Left forelimb (tissue), 1 donor: Measurements from ENCODE around the gene NSMCE1.

ENCODE experiments used
- DNase-seq: peaks from one replicate; pipeline ENCODE4 v3.0.0-alpha.2; 2018; ENCODE audit warnings: low spot score

Gene NSMCE1

GRCh38 chr16:27230562-27231001, 38.0 kb downstream of the NSMCE1 start:
- no peak for DNase-seq

- DNase-seq: no peak
Observed at GRCh38 chr16:27229891-27230470, 38.6 kb downstream of the NSMCE1 start.

- DNase-seq: no peak
Observed at GRCh38 chr16:27228621-27229501, 39.7 kb downstream of the NSMCE1 start.

GRCh38 chr16:27228045-27228444, 40.5 kb downstream of the NSMCE1 start:
- DNase-seq: no peak

- DNase-seq: no peak
Observed at GRCh38 chr16:27226976-27227705, 41.4 kb downstream of the NSMCE1 start.

- no peak for DNase-seq
Observed at GRCh38 chr16:27226476-27226875, 42.1 kb downstream of the NSMCE1 start.

GRCh38 chr16:27225536-27226360, 42.8 kb downstream of the NSMCE1 start:
- DNase-seq: no peak

- no peak for DNase-seq
Observed at GRCh38 chr16:27224741-27225300, 43.8 kb downstream of the NSMCE1 start.

GRCh38 chr16:27224271-27224737, 44.3 kb downstream of the NSMCE1 start:
- DNase-seq: no peak

GRCh38 chr16:27223701-27224100, 44.9 kb downstream of the NSMCE1 start:
- DNase-seq: no peak

- DNase-seq: no peak
Observed at GRCh38 chr16:27223226-27223610, 45.4 kb downstream of the NSMCE1 start.

- DNase-seq: no peak
Observed at GRCh38 chr16:27222249-27223225, 46.0 kb downstream of the NSMCE1 start.

- DNase-seq: no peak
Observed at GRCh38 chr16:27221576-27222248, 46.9 kb downstream of the NSMCE1 start.

- no peak for DNase-seq
Observed at GRCh38 chr16:27220991-27221390, 47.6 kb downstream of the NSMCE1 start.

- DNase-seq: no peak
Observed at GRCh38 chr16:27220527-27220926, 48.0 kb downstream of the NSMCE1 start.

- DNase-seq: no peak
Observed at GRCh38 chr16:27220120-27220519, 48.5 kb downstream of the NSMCE1 start.

GRCh38 chr16:27219161-27219560, 49.4 kb downstream of the NSMCE1 start:
- no peak for DNase-seq

- no peak for DNase-seq
Observed at GRCh38 chr16:27218756-27219155, 49.8 kb downstream of the NSMCE1 start.

- DNase-seq: no peak
Observed at GRCh38 chr16:27217256-27217655, 51.3 kb downstream of the NSMCE1 start.
